WI38 (cell line): ENCODE results near the gene SYN1.

ENCODE experiments used
- H3K4me3 ChIP-seq: 2 replicates; pipeline ENCODE4 v1.5.1; 2011; ENCODE audit warnings: low read depth, mild to moderate bottlenecking, control low read depth, low read length
- CTCF ChIP-seq: IDR thresholded peaks from 2 replicates; pipeline ENCODE4 v1.5.1; 2012; ENCODE audit warnings: low read depth, mild to moderate bottlenecking, control low read depth, low read length

SYN1 gene

GRCh38 chrX:47523713-47524166, 95.9 kb downstream of the SYN1 start:
- H3K4me3 ChIP-seq: peak overlapping the region; percentile 55
- TF ChIP-seq CTCF: no peak

GRCh38 chrX:47523297-47523696, 96.4 kb downstream of the SYN1 start:
- H3K4me3 ChIP-seq: peak overlapping the region; percentile 55
- peak; percentile 49 for TF ChIP-seq CTCF
